Measurements from ENCODE around the gene SYT13. TPM values are rescaled to one million over a fixed set of nuclear protein-coding genes. Genes with fewer than 3 reads are reported as not detected.

The SYT13 gene
- total RNA-seq, 4 donors from 2014 or later, result 0.03 to 1.6 TPM; not detected in 2

DNA sequence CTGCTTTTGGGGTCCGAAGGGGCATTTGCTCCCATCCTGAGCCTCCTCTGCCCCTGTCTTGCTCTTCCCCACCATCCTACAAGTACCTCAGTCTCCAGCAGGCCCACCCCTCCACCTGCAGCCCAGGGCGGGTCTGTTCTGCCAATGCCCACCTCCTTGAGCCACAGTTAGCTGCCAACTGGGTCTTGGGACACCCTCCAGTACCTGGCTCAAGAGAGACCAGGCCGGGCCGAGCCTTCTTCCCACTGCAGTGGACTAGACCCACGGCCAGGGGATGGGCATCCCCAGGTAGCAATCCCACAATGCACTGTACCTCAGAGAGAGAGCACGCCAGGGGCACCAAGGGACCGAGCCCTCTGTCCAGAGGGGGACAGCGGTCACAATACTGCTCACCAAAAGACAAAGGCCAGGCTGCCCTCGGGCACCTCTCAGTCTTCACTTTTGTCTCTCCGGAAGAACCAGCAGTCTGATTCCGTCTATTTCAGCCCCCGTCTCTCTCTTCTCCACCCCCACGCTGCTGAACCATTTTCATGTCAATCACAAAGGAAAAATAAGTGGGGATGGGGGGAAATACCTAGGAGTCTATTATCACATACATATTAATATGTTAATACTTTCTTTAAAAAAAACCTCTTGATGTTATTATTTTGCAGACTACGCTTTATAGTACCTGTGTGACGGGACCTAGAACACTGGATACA lies 51.7 kb downstream of the SYT13 start:
- WGBS, 2 donors, result 92 to 94% methylated on average over 14 to 15 of the region's 15 CpGs
- DNase-seq (ENCODE audit: low spot score in 2 of 2), result no peak
- TF ChIP-seq, protein P1, sequence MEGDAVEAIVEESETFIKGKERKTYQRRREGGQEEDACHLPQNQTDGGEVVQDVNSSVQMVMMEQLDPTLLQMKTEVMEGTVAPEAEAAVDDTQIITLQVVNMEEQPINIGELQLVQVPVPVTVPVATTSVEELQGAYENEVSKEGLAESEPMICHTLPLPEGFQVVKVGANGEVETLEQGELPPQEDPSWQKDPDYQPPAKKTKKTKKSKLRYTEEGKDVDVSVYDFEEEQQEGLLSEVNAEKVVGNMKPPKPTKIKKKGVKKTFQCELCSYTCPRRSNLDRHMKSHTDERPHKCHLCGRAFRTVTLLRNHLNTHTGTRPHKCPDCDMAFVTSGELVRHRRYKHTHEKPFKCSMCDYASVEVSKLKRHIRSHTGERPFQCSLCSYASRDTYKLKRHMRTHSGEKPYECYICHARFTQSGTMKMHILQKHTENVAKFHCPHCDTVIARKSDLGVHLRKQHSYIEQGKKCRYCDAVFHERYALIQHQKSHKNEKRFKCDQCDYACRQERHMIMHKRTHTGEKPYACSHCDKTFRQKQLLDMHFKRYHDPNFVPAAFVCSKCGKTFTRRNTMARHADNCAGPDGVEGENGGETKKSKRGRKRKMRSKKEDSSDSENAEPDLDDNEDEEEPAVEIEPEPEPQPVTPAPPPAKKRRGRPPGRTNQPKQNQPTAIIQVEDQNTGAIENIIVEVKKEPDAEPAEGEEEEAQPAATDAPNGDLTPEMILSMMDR (IDR thresholded peaks at IDR 0.05), result no peak
- TF ChIP-seq POLR2A (IDR thresholded peaks at IDR 0.05), result no peak
- intact Hi-C loops (cut with DNase I; ENCODE audit: low total_unique reads), result no loop called here
- H3K4me3 ChIP-seq (ENCODE audit: low read depth, poor library complexity, severe bottlenecking), result no peak overlapping the region

DNA sequence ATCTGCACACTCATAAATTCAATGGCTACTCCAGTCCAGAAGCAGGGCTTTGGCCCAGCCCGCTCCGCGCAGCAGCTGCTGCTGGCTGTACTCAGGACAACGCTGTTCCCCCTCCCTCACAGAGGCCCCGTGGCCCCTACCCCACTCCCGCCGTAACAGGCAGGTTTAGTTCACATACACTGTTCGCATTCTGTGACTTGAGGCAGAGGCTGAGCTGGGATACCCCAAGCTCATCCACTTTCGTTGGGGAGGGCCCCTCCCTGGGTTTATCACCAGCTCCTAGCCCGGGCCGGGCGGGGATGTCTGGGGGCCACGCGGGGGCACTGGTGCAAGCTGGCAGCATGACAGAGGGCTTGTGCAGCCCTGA lies 52.4 kb downstream of the SYT13 start:
- intact Hi-C loops (cut with DNase I; ENCODE audit: low total_unique reads), result no loop called here
- DNase-seq (ENCODE audit: low spot score in 2 of 2), result no peak
- no peak overlapping the region for H3K4me3 ChIP-seq (ENCODE audit: low read depth, poor library complexity, severe bottlenecking)
- no peak for TF ChIP-seq POLR2A (IDR thresholded peaks at IDR 0.05)
- TF ChIP-seq, protein P1 (IDR thresholded peaks at IDR 0.05), result no peak
- WGBS, 2 donors, result 74% methylated on average over 9 to 14 of the region's 14 CpGs

DNA sequence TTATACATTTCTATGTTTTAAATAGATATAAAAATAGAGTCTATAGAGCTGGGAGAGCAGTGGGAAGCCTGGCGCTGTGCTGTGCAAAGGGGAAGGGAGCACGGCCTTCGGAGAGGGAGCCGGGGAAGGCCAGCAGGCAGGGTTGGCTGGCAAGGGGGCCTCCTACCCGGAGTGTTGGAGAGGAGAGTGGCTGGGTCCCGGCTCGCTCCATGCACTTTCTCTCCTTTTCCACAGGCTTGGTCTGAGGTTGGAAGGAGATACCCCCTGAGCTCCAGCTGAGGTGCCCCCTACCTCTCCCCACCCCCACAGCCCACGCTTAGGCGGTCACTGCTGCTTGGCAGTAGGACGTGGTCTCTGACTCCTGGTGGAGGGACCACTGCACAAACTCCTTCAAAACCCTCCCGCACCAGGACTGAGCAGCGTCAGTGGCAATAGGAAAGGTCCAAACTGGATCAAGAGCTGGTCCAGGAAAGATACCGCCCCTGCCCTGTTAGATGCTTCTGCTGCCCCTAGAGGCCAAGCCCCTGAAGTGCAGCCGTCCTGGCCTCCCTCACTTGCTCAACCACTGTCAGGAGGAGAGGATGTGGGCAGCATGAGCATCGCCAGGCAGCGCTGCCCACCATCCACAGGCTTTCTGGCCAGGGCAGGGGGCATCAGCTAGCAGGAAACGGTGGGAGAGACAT lies 52.9 kb downstream of the SYT13 start:
- TF ChIP-seq POLR2A (IDR thresholded peaks at IDR 0.05), result no peak
- TF ChIP-seq, protein P1 (IDR thresholded peaks at IDR 0.05), result no peak
- intact Hi-C loops (cut with DNase I; ENCODE audit: low total_unique reads), result no loop called here
- H3K4me3 ChIP-seq (ENCODE audit: low read depth, poor library complexity, severe bottlenecking), result no peak overlapping the region
- peak in 1 of 2 donors; percentile 47 for DNase-seq (ENCODE audit: low spot score in 2 of 2)
- 69% methylated on average over 16 of the region's 17 CpGs for WGBS, 2 donors

DNA sequence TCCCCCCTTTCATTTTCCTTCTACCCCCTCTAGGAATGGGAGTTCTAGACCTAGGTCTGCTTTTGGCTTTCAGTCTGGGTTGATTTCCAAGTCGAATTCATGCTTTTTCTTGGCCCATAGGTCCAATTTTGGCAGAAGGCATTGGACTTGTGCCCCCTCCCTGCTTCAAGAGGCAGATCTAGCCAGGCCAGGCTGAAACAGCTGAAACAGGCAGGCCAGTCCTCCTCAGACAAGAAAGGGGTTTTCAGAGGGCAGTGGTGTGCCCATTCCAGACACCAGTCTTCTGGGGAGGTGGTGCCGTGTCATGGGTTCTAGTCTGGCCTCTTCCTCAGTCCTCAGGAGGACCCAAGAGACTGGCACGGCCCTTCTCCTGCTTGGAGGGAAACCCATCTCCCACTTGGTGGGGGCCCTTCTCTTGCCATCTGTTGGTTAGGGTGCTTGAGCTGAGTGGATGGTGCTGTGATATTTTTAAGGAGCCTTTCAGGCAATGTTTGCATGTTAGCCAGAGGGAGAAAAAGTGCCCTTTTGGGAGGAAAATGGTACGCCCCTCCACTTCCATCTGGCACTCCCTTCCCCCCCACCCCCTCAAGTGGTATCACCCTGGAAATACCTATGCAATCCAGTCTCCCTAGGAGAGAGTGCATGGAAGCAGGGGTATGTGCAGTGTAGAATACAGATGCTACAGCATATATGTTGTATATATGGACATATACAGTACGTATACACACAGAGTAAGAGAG lies 53.6 kb downstream of the SYT13 start:
- intact Hi-C loops (cut with DNase I; ENCODE audit: low total_unique reads), result no loop called here
- WGBS, 2 donors, result 85 to 90% methylated on average over 5 of the region's 5 CpGs
- no peak for DNase-seq (ENCODE audit: low spot score in 2 of 2)
- TF ChIP-seq POLR2A (IDR thresholded peaks at IDR 0.05), result no peak
- TF ChIP-seq, protein P1 (IDR thresholded peaks at IDR 0.05), result no peak
- no peak overlapping the region for H3K4me3 ChIP-seq (ENCODE audit: low read depth, poor library complexity, severe bottlenecking)

DNA sequence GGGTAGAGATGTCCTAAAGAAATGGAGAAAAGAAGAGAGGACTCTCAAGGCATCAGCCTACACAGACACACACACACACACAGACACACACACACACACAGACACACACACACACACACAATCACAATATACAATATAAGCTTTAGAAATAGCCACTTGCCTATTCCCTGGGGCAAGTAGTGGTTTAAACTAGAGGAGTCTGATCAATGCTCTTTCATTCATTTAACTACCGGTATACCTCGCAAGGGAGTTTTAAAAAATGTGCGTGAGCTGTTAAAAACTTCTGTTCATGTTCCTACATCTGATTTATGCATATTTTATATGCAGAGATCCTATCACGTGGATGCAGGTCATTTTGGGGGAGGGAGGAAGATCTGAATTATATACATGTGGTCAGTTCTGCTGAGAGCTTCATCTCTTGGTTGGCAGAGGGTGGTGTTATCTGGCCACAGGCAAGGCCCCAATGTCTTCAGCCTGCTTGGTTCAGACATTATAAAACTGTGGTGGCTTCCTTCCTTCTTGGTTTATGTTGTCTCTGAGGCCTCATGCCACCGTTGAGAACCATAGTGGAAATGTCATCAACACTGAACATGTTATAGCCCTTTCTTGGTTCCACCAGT lies 56.6 kb downstream of the SYT13 start:
- intact Hi-C loops (cut with DNase I; ENCODE audit: low total_unique reads), result no loop called here
- H3K4me3 ChIP-seq (ENCODE audit: low read depth, poor library complexity, severe bottlenecking), result no peak overlapping the region
- no peak for TF ChIP-seq POLR2A (IDR thresholded peaks at IDR 0.05)
- TF ChIP-seq, protein P1 (IDR thresholded peaks at IDR 0.05), result no peak
- 86 to 88% methylated on average over 5 of the region's 5 CpGs for WGBS, 2 donors
- no peak for DNase-seq (ENCODE audit: low spot score in 2 of 2)
